HCT116 (cell line): ENCODE results near the gene FTO.

ENCODE experiments used
- EGR1 ChIP-seq: IDR thresholded peaks from 2 replicates; pipeline ENCODE4 v1.6.1; 2012; ENCODE audit warnings: low read depth
- EZH2 ChIP-seq: fragments of 200-600 bp; sonication (generic); IDR thresholded peaks from 2 replicates; pipeline ENCODE4 v1.6.1; 2017; ENCODE audit warnings: antibody characterized with exemption, mixed run types
- POLR2A ChIP-seq: IDR thresholded peaks from 2 replicates; pipeline ENCODE4 v1.7.0; 2011; ENCODE audit warnings: borderline replicate concordance; ENCODE audit not compliant: insufficient read depth, insufficient read length; ENCODE audit errors: extremely low read depth
- TF ChIP-seq, protein P1 (sequence below), 3 experiments: fragments of 200-600 bp in 1 of 3; sonication (generic) in 1 of 3; IDR thresholded peaks in 2 of 3; conservative IDR thresholded peaks in 1 of 3; 2 replicates each; pipeline ENCODE4 v1.5.1; 2012 to 2017; ENCODE audit warnings: low read depth in 2 of 3, low read length in 2 of 3, antibody characterized with exemption in 1 of 3, borderline replicate concordance in 1 of 3, control low read depth in 1 of 3, mild to moderate bottlenecking in 1 of 3, mixed read lengths in 1 of 3, mixed run types in 1 of 3, moderate library complexity in 1 of 3; ENCODE audit not compliant: insufficient read depth in 1 of 3

- TF ChIP-seq, protein P1, sequence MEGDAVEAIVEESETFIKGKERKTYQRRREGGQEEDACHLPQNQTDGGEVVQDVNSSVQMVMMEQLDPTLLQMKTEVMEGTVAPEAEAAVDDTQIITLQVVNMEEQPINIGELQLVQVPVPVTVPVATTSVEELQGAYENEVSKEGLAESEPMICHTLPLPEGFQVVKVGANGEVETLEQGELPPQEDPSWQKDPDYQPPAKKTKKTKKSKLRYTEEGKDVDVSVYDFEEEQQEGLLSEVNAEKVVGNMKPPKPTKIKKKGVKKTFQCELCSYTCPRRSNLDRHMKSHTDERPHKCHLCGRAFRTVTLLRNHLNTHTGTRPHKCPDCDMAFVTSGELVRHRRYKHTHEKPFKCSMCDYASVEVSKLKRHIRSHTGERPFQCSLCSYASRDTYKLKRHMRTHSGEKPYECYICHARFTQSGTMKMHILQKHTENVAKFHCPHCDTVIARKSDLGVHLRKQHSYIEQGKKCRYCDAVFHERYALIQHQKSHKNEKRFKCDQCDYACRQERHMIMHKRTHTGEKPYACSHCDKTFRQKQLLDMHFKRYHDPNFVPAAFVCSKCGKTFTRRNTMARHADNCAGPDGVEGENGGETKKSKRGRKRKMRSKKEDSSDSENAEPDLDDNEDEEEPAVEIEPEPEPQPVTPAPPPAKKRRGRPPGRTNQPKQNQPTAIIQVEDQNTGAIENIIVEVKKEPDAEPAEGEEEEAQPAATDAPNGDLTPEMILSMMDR (IDR thresholded peaks at IDR 0.05 in 2 of 3, conservative IDR thresholded peaks at IDR 0.05 in 1 of 3; ENCODE audit: borderline replicate concordance in 1 of 3, insufficient read depth in 1 of 3, low read depth in 2 of 3, low read length in 2 of 3) = no peak
- TF ChIP-seq EZH2 = no peak
- no peak for TF ChIP-seq EGR1
- no peak for TF ChIP-seq POLR2A
These were observed 473 bp downstream of the FTO start for GRCh38 chr16:53704445-53704813.
